Adrenal gland (tissue), 12 donors: Measurements from ENCODE around the gene DNAH1. TPM values are rescaled to one million over a fixed set of nuclear protein-coding genes. Genes with fewer than 3 reads are reported as not detected.

Experiments used
- DNase-seq, 7 donors: peaks; one replicate each; pipeline ENCODE4 v3.0.0-alpha.2; 2019 to 2020
- H3K27ac ChIP-seq, 5 donors: fragments of 200-600 bp; sonication (generic) in 4 of 5; 1 replicate in 3 of 5; 2 replicates in 2 of 5; pipeline versions ENCODE4 v1.5.1 to v1.8.0; 2016 to 2020; ENCODE audit warnings: mild to moderate bottlenecking in 1 of 5
- H3K27me3 ChIP-seq: fragments of 200-600 bp; 2 replicates; pipeline ENCODE4 v1.8.0; 2021
- H3K36me3 ChIP-seq, 2 donors: fragments of 200-600 bp; replicated peaks in 1 of 2; 1 replicate in 1 of 2; 2 replicates in 1 of 2; pipeline versions ENCODE4 v1.5.1 to v1.8.0; 2018 to 2022
- H3K4me1 ChIP-seq, 2 donors: fragments of 200-600 bp; replicated peaks in 1 of 2; 1 replicate in 1 of 2; 2 replicates in 1 of 2; pipeline versions ENCODE4 v1.5.1 to v1.8.0; 2018 to 2021
- H3K4me3 ChIP-seq, 4 donors: fragments of 200-600 bp; sonication (generic) in 3 of 4; one replicate each; pipeline ENCODE4 v1.5.1; 2016 to 2018
- H3K9me3 ChIP-seq, 3 donors: fragments of 200-600 bp; sonication (generic) in 1 of 3; replicated peaks in 1 of 3; 1 replicate in 2 of 3; 2 replicates in 1 of 3; pipeline versions ENCODE4 v1.5.1 to v1.8.0; 2016 to 2021
- CTCF ChIP-seq, 6 experiments: fragments of 450-650 bp in 4 of 6; fragments of 200-600 bp in 2 of 6; sonication (generic) in 1 of 6; IDR thresholded peaks; 1 replicate in 5 of 6; 2 replicates in 1 of 6; pipeline versions ENCODE4 v1.5.1 to v1.8.0; 2016 to 2021; ENCODE audit warnings: antibody characterized with exemption in 6 of 6, mild to moderate bottlenecking in 2 of 6, moderate library complexity in 1 of 6
- POLR2A ChIP-seq, 2 donors: fragments of 450-650 bp; IDR thresholded peaks; one replicate each; pipeline ENCODE4 v1.6.1; 2017; ENCODE audit warnings: antibody characterized with exemption in 2 of 2, mild to moderate bottlenecking in 2 of 2, moderate library complexity in 1 of 2
- WGBS, 4 donors: extraction: QIAGEN DNeasy Blood & Tissue Kit in 2 of 4; methylation state at CpG; one replicate each; pipeline versions ENCODE4 v1.1.5 to v1.1.7; 2013 to 2017; 5-methylcytosine and 5-hydroxymethylcytosine counted together
- intact Hi-C, 2 donors: fragments of 100-400 bp; cut with DNase I; formaldehyde crosslinking; loops; one replicate each; pipeline versions ENCODE4 v1.14.1 to v1.15.0; 2022 to 2023
- polyA plus RNA-seq, 3 donors: library from polyadenylated mRNA; stranded (reverse); fragments of 200-250 nt in 2 of 3; fragments of 350-450 nt in 1 of 3; fragmentation: Illumina TruSeq in 1 of 3; extraction: RNeasy Lipid Tissue Mini Kit (QIAGEN cat#74804) in 1 of 3; gene quantifications; one replicate each; pipeline ENCODE4 v1.2.3, GENCODE V29; 2013 to 2014
- total RNA-seq, 9 donors: library from RNA; depleted of rRNA in 4 of 9; stranded (reverse); fragments of >200 nt in 4 of 9; fragments of 120-200 nt in 1 of 9; fragmentation: NEBNext Ultra II Directional in 1 of 9; extraction: Animal tissue kit (Norgen Biotek cat#: 25700) in 1 of 9; gene quantifications; one replicate each; pipeline versions ENCODE4 v1.1.0 to v1.2.4, GENCODE V29; 2013 to 2023
- donor health status: healthy with polysubstance abuse.
- donor health status: Bipolar disorder and iron deficiency.
- donor health status: DM: yes; HTN: yes; CAD: no.
- donor health status: DM: no; HTN: no; CAD: no.
- donor health status: DM: no; HTN: no; CAD: no.
- donor health status: DM: yes; HTN: yes; CAD: no.

The DNAH1 gene
- total and polyA plus RNA-seq, 12 donors: 2.1 to 24.4 (median 9.0) TPM

GRCh38 chr3:52432691-52433141, 116.6 kb downstream of the DNAH1 start:
- Histone ChIP-seq H3K4me1 (peaks cover 5 to 10% of the 10 kb centered on the region in 2 donors), H3K27ac (peak overlapping the region in 2 of 5 donors; percentile 1 to 34), H3K36me3 (no peaks in the 10 kb centered on the region), H3K9me3 (no peaks in the 10 kb centered on the region), H3K27me3 (no peaks in the 10 kb centered on the region), H3K4me3 (no peak overlapping the region)
- no peak for TF ChIP-seq POLR2A (IDR thresholded peaks at IDR 0.05)
- no peak for TF ChIP-seq CTCF (IDR thresholded peaks at IDR 0.05)
- peak in 5 of 7 donors; percentile 38 to 82 (median 62) for DNase-seq
- intact Hi-C loops: no loop called here
- WGBS, 4 donors: 18 to 56% (median 53%) methylated on average over 2 to 4 of the region's 4 CpGs

GRCh38 chr3:52433328-52433995, 117.3 kb downstream of the DNAH1 start:
- Histone ChIP-seq H3K27ac (peak overlapping the region in 1 of 5 donors; percentile 1), H3K27me3 (no peaks in the 10 kb centered on the region), H3K4me1 (peaks cover 5 to 10% of the 10 kb centered on the region in 2 donors), H3K36me3 (no peaks in the 10 kb centered on the region), H3K4me3 (no peak overlapping the region), H3K9me3 (no peaks in the 10 kb centered on the region)
- TF ChIP-seq POLR2A (IDR thresholded peaks at IDR 0.05) (no peak), CTCF (IDR thresholded peaks at IDR 0.05) (no peak)
- WGBS, 4 donors: 71 to 84% (median 83%) methylated on average over 8 to 10 of the region's 10 CpGs
- intact Hi-C loops: no loop called here
- peak in 1 of 7 donors; percentile 5 for DNase-seq

GRCh38 chr3:52433996-52434479, 117.9 kb downstream of the DNAH1 start:
- no peaks in the 10 kb centered on the region for H3K27me3 ChIP-seq
- intact Hi-C loops: no loop called here
- H3K4me3 ChIP-seq: no peak overlapping the region
- H3K9me3 ChIP-seq: no peaks in the 10 kb centered on the region
- H3K4me1 ChIP-seq: peaks cover 5 to 6% of the 10 kb centered on the region in 2 donors
- TF ChIP-seq CTCF (IDR thresholded peaks at IDR 0.05) (no peak), POLR2A (IDR thresholded peaks at IDR 0.05) (no peak)
- no peak for DNase-seq
- WGBS, 4 donors: 90 to 92% (median 91%) methylated on average over 6 of the region's 6 CpGs
- H3K27ac ChIP-seq: no peak overlapping the region
- no peaks in the 10 kb centered on the region for H3K36me3 ChIP-seq

GRCh38 chr3:52434491-52435115, 118.5 kb downstream of the DNAH1 start:
- DNase-seq: peak in 1 of 7 donors; percentile 10
- no peak for TF ChIP-seq CTCF (IDR thresholded peaks at IDR 0.05)
- TF ChIP-seq POLR2A (IDR thresholded peaks at IDR 0.05): no peak
- H3K4me1 ChIP-seq: peaks cover 5 to 6% of the 10 kb centered on the region in 2 donors
- H3K27ac ChIP-seq: peak overlapping the region in 1 of 5 donors; percentile 6
- intact Hi-C loops: no loop called here
- H3K4me3 ChIP-seq: no peak overlapping the region
- H3K27me3 ChIP-seq: no peaks in the 10 kb centered on the region
- no peaks in the 10 kb centered on the region for H3K36me3 ChIP-seq
- 91 to 99% (median 95%) methylated on average over 7 to 9 of the region's 9 CpGs for WGBS, 4 donors
- no peaks in the 10 kb centered on the region for H3K9me3 ChIP-seq
